HCT116 (cell line): ENCODE measurements around the gene RTN4RL1. TPM values are rescaled to one million over a fixed set of nuclear protein-coding genes. Genes with fewer than 3 reads are reported as not detected.

Experiments
- ATAC-seq: fragments of 200-7000 bp; cut with Tn5 transposase; 2 replicates; pipeline ENCODE4 v1.9.1; 2020; ENCODE audit warnings: mild to moderate bottlenecking, moderate library complexity
- BruUV-seq: library from RNA; stranded (reverse); fragments of 400-500 nt; replicated peaks from 2 replicates; lab custom pipeline; 2021; lab: Mats Ljungman, UMichigan
- CTCF ChIA-PET: fragments of 300-600 bp; sonication (Branson Sonifier 250); formaldehyde crosslinking; loops from one replicate; lab custom pipeline; 2021; ENCODE audit warnings: antibody characterized with exemption; lab: Charles Lee
- POLR2A ChIA-PET: fragments of 300-600, 350-600 bp; sonication (Branson Sonifier 250); formaldehyde crosslinking; loops from one replicate; lab custom pipeline; 2021; ENCODE audit warnings: antibody characterized with exemption; lab: Charles Lee
- RAD21 ChIA-PET, 2 experiments: fragments of 300-600 bp; sonication (Branson Sonifier 250); formaldehyde crosslinking; loops; one replicate each; lab custom pipeline; 2023; ENCODE audit warnings: low total read pairs in 2 of 2; ENCODE audit not compliant: uncharacterized antibody in 2 of 2, unreplicated experiment in 2 of 2, low non-redundant PET in 1 of 2; lab: Charles Lee
- DNase-seq: peaks from one replicate; pipeline ENCODE4 v3.0.0-alpha.2; 2010; ENCODE audit warnings: low read depth, low spot score
- H2AFZ ChIP-seq: fragments of 200-600 bp; shearing (Covaris generic), sonication (generic); 2 replicates; pipeline ENCODE4 v1.6.1; 2017; ENCODE audit warnings: low read depth, mixed run types, mixed read lengths, antibody characterized with exemption, low read length; ENCODE audit not compliant: poor library complexity, severe bottlenecking
- H3K27ac ChIP-seq: 2 replicates; pipeline ENCODE4 v1.5.1; 2012; ENCODE audit warnings: low read depth, low read length
- H3K27me3 ChIP-seq: fragments of 200-600 bp; sonication (generic); 2 replicates; pipeline ENCODE4 v1.6.1; 2016; ENCODE audit warnings: mixed run types, low read length, mixed read lengths; ENCODE audit not compliant: insufficient read depth
- H3K36me3 ChIP-seq, 2 experiments: fragments of 200-500 bp in 1 of 2; fragments of 200-600 bp in 1 of 2; sonication (Bioruptor generic) in 1 of 2; sonication (generic) in 1 of 2; 2 replicates each; pipeline versions ENCODE4 v1.5.1 to v1.6.1; 2014 to 2016; ENCODE audit warnings: low read length in 2 of 2, inconsistent platforms in 1 of 2, mixed read lengths in 1 of 2, mixed run types in 1 of 2; ENCODE audit not compliant: insufficient read depth in 2 of 2, control insufficient read depth in 1 of 2
- H3K4me1 ChIP-seq, 2 experiments: fragments of 200-600 bp in 1 of 2; sonication (generic) in 1 of 2; 2 replicates each; pipeline versions ENCODE4 v1.5.1 to v1.6.1; 2012 to 2017; ENCODE audit warnings: low read length in 2 of 2, inconsistent platforms in 1 of 2, mild to moderate bottlenecking in 1 of 2, mixed read lengths in 1 of 2, mixed run types in 1 of 2, moderate library complexity in 1 of 2; ENCODE audit not compliant: insufficient read depth in 2 of 2, control insufficient read depth in 1 of 2
- H3K4me2 ChIP-seq: fragments of 200-600 bp; sonication (generic); 2 replicates; pipeline ENCODE4 v1.6.1; 2017; ENCODE audit warnings: mixed run types, low read length, mixed read lengths
- H3K4me3 ChIP-seq, 2 experiments: fragments of 200-600 bp in 1 of 2; sonication (generic) in 1 of 2; replicated peaks in 1 of 2; 2 replicates each; pipeline ENCODE4 v1.5.1; 2011 to 2016; ENCODE audit warnings: low read length in 2 of 2, control low read depth in 1 of 2, low read depth in 1 of 2, mild to moderate bottlenecking in 1 of 2, mixed read lengths in 1 of 2, mixed run types in 1 of 2
- H3K79me2 ChIP-seq: fragments of 200-600 bp; sonication (generic); 2 replicates; pipeline ENCODE4 v1.6.1; 2017; ENCODE audit warnings: mild to moderate bottlenecking, mixed run types, low read length, moderate library complexity, mixed read lengths; ENCODE audit not compliant: insufficient read depth
- H3K9ac ChIP-seq: fragments of 200-600 bp; sonication (generic); 2 replicates; pipeline ENCODE4 v1.6.1; 2016; ENCODE audit warnings: low read length, mixed read lengths
- H3K9me2 ChIP-seq: fragments of 200-600 bp; sonication (generic), shearing (Covaris generic); 2 replicates; pipeline ENCODE4 v1.6.1; 2017; ENCODE audit warnings: mixed run types, mild to moderate bottlenecking, moderate library complexity; ENCODE audit not compliant: insufficient read depth
- H3K9me3 ChIP-seq, 2 experiments: fragments of 200-500 bp in 1 of 2; fragments of 200-600 bp in 1 of 2; sonication (Bioruptor generic) in 1 of 2; sonication (generic) in 1 of 2; 2 replicates each; pipeline ENCODE4 v1.6.1; 2014 to 2017; ENCODE audit warnings: low read length in 2 of 2, mixed read lengths in 2 of 2, inconsistent platforms in 1 of 2, low read depth in 1 of 2, mild to moderate bottlenecking in 1 of 2, mixed run types in 1 of 2, moderate library complexity in 1 of 2; ENCODE audit not compliant: control insufficient read depth in 1 of 2, insufficient read depth in 1 of 2
- H4K20me1 ChIP-seq: fragments of 200-600 bp; sonication (generic), shearing (Covaris generic); 2 replicates; pipeline ENCODE4 v1.6.1; 2017; ENCODE audit warnings: mixed run types, mild to moderate bottlenecking, moderate library complexity; ENCODE audit not compliant: insufficient read depth
- ATF3 ChIP-seq: IDR thresholded peaks from 2 replicates; pipeline ENCODE4 v1.6.1; 2012
- EZH2 ChIP-seq: fragments of 200-600 bp; sonication (generic); IDR thresholded peaks from 2 replicates; pipeline ENCODE4 v1.6.1; 2017; ENCODE audit warnings: antibody characterized with exemption, mixed run types
- EZH2phosphoT487 ChIP-seq: fragments of 200-600 bp; IDR thresholded peaks from 2 replicates; pipeline ENCODE4 v1.6.1; 2018; ENCODE audit warnings: antibody characterized with exemption, borderline replicate concordance
- POLR2A ChIP-seq: IDR thresholded peaks from 2 replicates; pipeline ENCODE4 v1.7.0; 2011; ENCODE audit warnings: borderline replicate concordance; ENCODE audit not compliant: insufficient read depth, insufficient read length; ENCODE audit errors: extremely low read depth
- POLR2AphosphoS5 ChIP-seq: IDR thresholded peaks from 2 replicates; pipeline ENCODE4 v1.6.1; 2011; ENCODE audit warnings: mild to moderate bottlenecking, low read depth, low read length, moderate library complexity
- RAD21 ChIP-seq: IDR thresholded peaks from 2 replicates; pipeline ENCODE4 v1.6.1; 2012; ENCODE audit warnings: low read depth, mild to moderate bottlenecking
- SIN3A ChIP-seq: IDR thresholded peaks from 2 replicates; pipeline ENCODE4 v1.6.1; 2012; ENCODE audit warnings: low read depth
- SRF ChIP-seq: IDR thresholded peaks from 2 replicates; pipeline ENCODE4 v1.6.1; 2012; ENCODE audit warnings: low read depth
- TCF7L2 ChIP-seq: IDR thresholded peaks from 2 replicates; pipeline ENCODE4 v1.7.0; 2011; ENCODE audit warnings: borderline replicate concordance, inconsistent platforms; ENCODE audit not compliant: insufficient read depth, insufficient read length; ENCODE audit errors: extremely low read depth
- YY1 ChIP-seq: IDR thresholded peaks from 2 replicates; pipeline ENCODE4 v1.6.1; 2011; ENCODE audit warnings: low read length, low read depth, moderate library complexity, mild to moderate bottlenecking; ENCODE audit not compliant: insufficient replicate concordance; ENCODE audit errors: extremely low read depth
- ZFX ChIP-seq: fragments of 450-650 bp; IDR thresholded peaks from 2 replicates; pipeline ENCODE4 v1.6.1; 2017
- ZNF274 ChIP-seq: fragments of 200-500 bp; sonication (Bioruptor generic); IDR thresholded peaks from 2 replicates; pipeline ENCODE4 v1.6.1; 2014; ENCODE audit warnings: mild to moderate bottlenecking, low read depth, low read length, inconsistent platforms
- intact Hi-C: fragments of 100-400 bp; cut with micrococcal nuclease; formaldehyde crosslinking; loops from 2 replicates; pipeline ENCODE4 v1.10.0; 2022
- total RNA-seq: library from RNA; stranded (reverse); gene quantifications from one replicate; pipeline ENCODE4 v1.2.1, GENCODE V29; 2021; ENCODE audit not compliant: unreplicated experiment
- TF ChIP-seq, protein P1 (sequence below), 3 experiments: fragments of 200-600 bp in 1 of 3; sonication (generic) in 1 of 3; IDR thresholded peaks in 2 of 3; conservative IDR thresholded peaks in 1 of 3; 2 replicates each; pipeline ENCODE4 v1.5.1; 2012 to 2017; ENCODE audit warnings: low read depth in 2 of 3, low read length in 2 of 3, antibody characterized with exemption in 1 of 3, borderline replicate concordance in 1 of 3, control low read depth in 1 of 3, mild to moderate bottlenecking in 1 of 3, mixed read lengths in 1 of 3, mixed run types in 1 of 3, moderate library complexity in 1 of 3; ENCODE audit not compliant: insufficient read depth in 1 of 3
- TF ChIP-seq, protein P2 (sequence below): IDR thresholded peaks from 2 replicates; pipeline ENCODE4 v1.6.1; 2012

The RTN4RL1 gene
- total RNA-seq, 1 experiment from 2014 or later, result 3.7 TPM

- ATAC-seq, result no peak
- no peak overlapping the region for H3K4me3 ChIP-seq
- POLR2A ChIA-PET, result no interaction called here
- no peak overlapping the region for H3K9ac ChIP-seq
- CTCF ChIA-PET, result no interaction called here
- no peak overlapping the region for H2AFZ ChIP-seq
- H3K9me3 ChIP-seq, result no peaks in the 10 kb centered on the region
- BruUV-seq, result no TSS peak
- no peak overlapping the region for H3K27ac ChIP-seq
- intact Hi-C loops, result no loop called here
- no peaks in the 10 kb centered on the region for H3K79me2 ChIP-seq
- no peak for DNase-seq
- TF ChIP-seq POLR2A, result no peak
- TF ChIP-seq, protein P1, sequence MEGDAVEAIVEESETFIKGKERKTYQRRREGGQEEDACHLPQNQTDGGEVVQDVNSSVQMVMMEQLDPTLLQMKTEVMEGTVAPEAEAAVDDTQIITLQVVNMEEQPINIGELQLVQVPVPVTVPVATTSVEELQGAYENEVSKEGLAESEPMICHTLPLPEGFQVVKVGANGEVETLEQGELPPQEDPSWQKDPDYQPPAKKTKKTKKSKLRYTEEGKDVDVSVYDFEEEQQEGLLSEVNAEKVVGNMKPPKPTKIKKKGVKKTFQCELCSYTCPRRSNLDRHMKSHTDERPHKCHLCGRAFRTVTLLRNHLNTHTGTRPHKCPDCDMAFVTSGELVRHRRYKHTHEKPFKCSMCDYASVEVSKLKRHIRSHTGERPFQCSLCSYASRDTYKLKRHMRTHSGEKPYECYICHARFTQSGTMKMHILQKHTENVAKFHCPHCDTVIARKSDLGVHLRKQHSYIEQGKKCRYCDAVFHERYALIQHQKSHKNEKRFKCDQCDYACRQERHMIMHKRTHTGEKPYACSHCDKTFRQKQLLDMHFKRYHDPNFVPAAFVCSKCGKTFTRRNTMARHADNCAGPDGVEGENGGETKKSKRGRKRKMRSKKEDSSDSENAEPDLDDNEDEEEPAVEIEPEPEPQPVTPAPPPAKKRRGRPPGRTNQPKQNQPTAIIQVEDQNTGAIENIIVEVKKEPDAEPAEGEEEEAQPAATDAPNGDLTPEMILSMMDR (IDR thresholded peaks at IDR 0.05 in 2 of 3, conservative IDR thresholded peaks at IDR 0.05 in 1 of 3; ENCODE audit: borderline replicate concordance in 1 of 3, insufficient read depth in 1 of 3, low read depth in 2 of 3, low read length in 2 of 3), result no peak
- TF ChIP-seq, protein P2, sequence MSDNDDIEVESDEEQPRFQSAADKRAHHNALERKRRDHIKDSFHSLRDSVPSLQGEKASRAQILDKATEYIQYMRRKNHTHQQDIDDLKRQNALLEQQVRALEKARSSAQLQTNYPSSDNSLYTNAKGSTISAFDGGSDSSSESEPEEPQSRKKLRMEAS, result no peak
- no peak for TF ChIP-seq POLR2AphosphoS5
- TF ChIP-seq ZFX, result no peak
- TF ChIP-seq YY1, result no peak
- TF ChIP-seq EZH2phosphoT487, result no peak
- TF ChIP-seq SRF, result no peak
- TF ChIP-seq EZH2, result no peak
- TF ChIP-seq ZNF274, result no peak
- no peak for TF ChIP-seq ATF3
- no peak for TF ChIP-seq RAD21
- TF ChIP-seq SIN3A, result no peak
- TF ChIP-seq TCF7L2, result no peak
- no peaks in the 10 kb centered on the region for H4K20me1 ChIP-seq
- RAD21 ChIA-PET, result no interaction called here
- H3K9me2 ChIP-seq, result no peaks in the 10 kb centered on the region
- H3K4me1 ChIP-seq, result no peaks in the 10 kb centered on the region
- H3K4me2 ChIP-seq, result no peak overlapping the region
- H3K27me3 ChIP-seq, result no peaks in the 10 kb centered on the region
- peaks cover 53% of the 10 kb centered on the region in 2 experiments; a peak in 3 of 4 replicates for H3K36me3 ChIP-seq
These were observed 130.3 kb downstream of the RTN4RL1 start for GRCh38 chr17:1894753-1895339.
